K562 (cell line): ENCODE results near the gene CRTC3. TPM values are rescaled to one million over a fixed set of nuclear protein-coding genes. Genes with fewer than 3 reads are reported as not detected.

Source experiments
- ARID1B ChIP-seq: fragments of 450-650 bp; IDR thresholded peaks from 2 replicates; pipeline ENCODE4 v1.6.1; 2016; ENCODE audit warnings: antibody characterized with exemption, mild to moderate bottlenecking, inconsistent platforms
- ATF7 ChIP-seq: fragments of 450-650 bp; IDR thresholded peaks from 2 replicates; pipeline ENCODE4 v1.7.1; 2014; ENCODE audit warnings: mild to moderate bottlenecking, moderate library complexity
- C11orf30 ChIP-seq: fragments of 450-650 bp; IDR thresholded peaks from 2 replicates; pipeline ENCODE4 v1.6.1; 2016; ENCODE audit warnings: low read depth, mild to moderate bottlenecking
- EP300 ChIP-seq: IDR thresholded peaks from 2 replicates; pipeline ENCODE4 v1.6.1; 2012; ENCODE audit warnings: low read length, improper control_type of control experiment
- FOXK2 ChIP-seq, 2 experiments: fragments of 450-650 bp; IDR thresholded peaks in 1 of 2; conservative IDR thresholded peaks in 1 of 2; 2 replicates each; pipeline ENCODE4 v1.6.1; 2016; ENCODE audit warnings: low read depth in 2 of 2, mild to moderate bottlenecking in 1 of 2
- L3MBTL2 ChIP-seq: fragments of 450-650 bp; IDR thresholded peaks from 2 replicates; pipeline ENCODE4 v1.6.1; 2016; ENCODE audit warnings: mild to moderate bottlenecking, moderate library complexity
- MAFG ChIP-seq: fragments of 450-650 bp; conservative IDR thresholded peaks from 2 replicates; pipeline ENCODE4 v1.6.1; 2016; ENCODE audit warnings: missing genetic modification characterization, missing compliant biosample characterization
- MAX ChIP-seq: sonication (generic); formaldehyde crosslinking; IDR thresholded peaks from 2 replicates; pipeline ENCODE4 v1.9.0; 2022; ENCODE audit warnings: mild to moderate bottlenecking, missing genetic modification reagents
- MEIS2 ChIP-seq: fragments of 450-650 bp; IDR thresholded peaks from 2 replicates; pipeline ENCODE4 v1.6.1; 2014; ENCODE audit warnings: mild to moderate bottlenecking; ENCODE audit not compliant: partially characterized antibody
- MYC ChIP-seq, 2 experiments: fragments of 250-450 bp in 1 of 2; sonication (Bioruptor Pico) in 1 of 2; IDR thresholded peaks; 2 replicates each; pipeline versions ENCODE4 v1.5.1 to v1.6.1; 2012 to 2021; ENCODE audit warnings: low read depth in 2 of 2, borderline replicate concordance in 1 of 2, improper control_type of control experiment in 1 of 2, low read length in 1 of 2, mild to moderate bottlenecking in 1 of 2, moderate library complexity in 1 of 2
- NFE2 ChIP-seq: IDR thresholded peaks from 2 replicates; pipeline ENCODE4 v1.6.1; 2014; ENCODE audit warnings: antibody characterized with exemption, low read depth
- NR2C1 ChIP-seq, 2 experiments: fragments of 450-650 bp; IDR thresholded peaks; 2 replicates each; pipeline ENCODE4 v1.6.1; 2017; ENCODE audit warnings: mild to moderate bottlenecking in 2 of 2, antibody characterized with exemption in 1 of 2, inconsistent platforms in 1 of 2, missing compliant biosample characterization in 1 of 2, missing genetic modification characterization in 1 of 2
- PHF21A ChIP-seq: fragments of 450-650 bp; IDR thresholded peaks from 2 replicates; pipeline ENCODE4 v1.6.1; 2017; ENCODE audit warnings: low read depth, borderline replicate concordance
- RAD21 ChIP-seq, 2 experiments: fragments of 250-450 bp in 1 of 2; fragments of 450-650 bp in 1 of 2; sonication (Bioruptor Pico) in 1 of 2; formaldehyde crosslinking in 1 of 2; IDR thresholded peaks in 1 of 2; conservative IDR thresholded peaks in 1 of 2; 2 replicates each; pipeline versions ENCODE4 v1.4.0 to v1.8.0; 2020 to 2022; ENCODE audit warnings: mild to moderate bottlenecking in 2 of 2, moderate library complexity in 1 of 2
- SOX6 ChIP-seq: fragments of 450-650 bp; IDR thresholded peaks from 2 replicates; pipeline ENCODE4 v1.6.1; 2014; ENCODE audit warnings: mild to moderate bottlenecking
- TBL1XR1 ChIP-seq, 2 experiments: IDR thresholded peaks; 2 replicates each; pipeline ENCODE4 v1.6.1; 2012; ENCODE audit warnings: improper control_type of control experiment in 2 of 2, low read length in 2 of 2, mild to moderate bottlenecking in 1 of 2
- polyA plus RNA-seq, 8 experiments: library from polyadenylated mRNA; depleted of rRNA in 4 of 8; stranded (reverse) in 5 of 8; unstranded in 3 of 8; fragments of >200 nt; fragmentation: Nextera tagmentation in 2 of 8; fragmentation: Illumina TruSeq in 1 of 8; extraction: Ambion mirVana in 2 of 8; extraction: Trizol in 1 of 8; gene quantifications; 2 replicates each; pipeline versions ENCODE4 v1.2.1 to v1.2.3, GENCODE V29; 2011 to 2014; ENCODE audit warnings: inconsistent platforms in 1 of 8, missing spikeins in 1 of 8
- total RNA-seq, 7 experiments: library from RNA; depleted of rRNA in 6 of 7; stranded (reverse); fragments of >200 nt in 6 of 7; fragmentation: Illumina TruSeq in 2 of 7; extraction: Trizol in 2 of 7; gene quantifications; 2 replicates each; pipeline versions ENCODE4 v1.2.1 to v1.2.3, GENCODE V29; 2011 to 2021; ENCODE audit warnings: low replicate concordance in 1 of 7
- TF ChIP-seq, protein P1 (sequence below): sonication (generic); IDR thresholded peaks from 2 replicates; pipeline ENCODE4 v1.6.1; 2016
- TF ChIP-seq, protein P2 (sequence below), 2 experiments: fragments of 450-650 bp; conservative IDR thresholded peaks; 2 replicates each; pipeline ENCODE4 v1.6.1; 2017; ENCODE audit warnings: mild to moderate bottlenecking in 2 of 2, moderate library complexity in 2 of 2

CRTC3 gene
- total and polyA plus RNA-seq, 9 of the 15 experiments (the other 6 are each of a cell fraction or from before 2014, with no cell fraction given) = 1.2 to 19.0 (median 11.6) TPM

DNA sequence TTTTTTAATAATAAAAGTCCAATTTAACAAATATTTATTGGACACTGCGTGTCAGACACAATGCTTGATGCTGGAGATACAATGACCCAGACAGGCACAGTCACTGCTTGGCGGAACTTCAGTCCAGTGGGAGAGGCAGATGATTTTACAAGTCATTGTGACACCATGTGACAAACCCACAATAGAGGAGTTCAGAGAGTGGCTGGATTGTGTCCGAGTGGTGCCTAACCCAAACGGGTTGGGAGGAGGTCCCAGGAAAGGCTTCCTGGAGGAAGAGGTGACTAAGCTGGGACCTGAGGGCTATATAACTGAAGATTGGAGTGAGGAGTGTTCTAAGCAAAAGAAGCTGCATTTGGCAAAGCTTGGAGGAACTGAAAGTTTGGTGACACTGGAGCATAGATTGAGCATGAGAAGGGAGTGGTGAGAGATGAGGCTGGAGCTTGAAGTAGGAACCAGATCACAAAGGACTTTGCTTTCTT is 41.4 kb downstream of the CRTC3 start (continued):
- peak; percentile 56 for TF ChIP-seq ARID1B
- TF ChIP-seq MYC (IDR thresholded peaks at IDR 0.05; ENCODE audit: low read depth, low read length) = peak; percentile 52; the same call in 1 of the 2 replicates
- TF ChIP-seq MYC (CRISPR knock-in tag; IDR thresholded peaks at IDR 0.05; ENCODE audit: borderline replicate concordance, low read depth) = no peak
- TF ChIP-seq ATF7 = peak; percentile 47; the same call in 1 of the 2 replicates
- peak in 1 of 2 experiments; percentile 35; a peak in 1 of 4 replicates for TF ChIP-seq TBL1XR1 (IDR thresholded peaks at IDR 0.05; ENCODE audit: low read length in 2 of 2)
- peak; percentile 92 for TF ChIP-seq NFE2
- TF ChIP-seq SOX6 = peak; percentile 90
- peak; percentile 7 to 17; a peak in 1 of 4 replicates for TF ChIP-seq RAD21 (CRISPR knock-in tag; conservative IDR thresholded peaks at IDR 0.05 in 1 of 2, IDR thresholded peaks at IDR 0.05 in 1 of 2)
- TF ChIP-seq MAX (CRISPR knock-in tag) = peak; percentile 49; the same call in 1 of the 2 replicates
- TF ChIP-seq FOXK2 (conservative IDR thresholded peaks at IDR 0.05 in 1 of 2, IDR thresholded peaks at IDR 0.05 in 1 of 2; ENCODE audit: low read depth in 2 of 2) = peak in 1 of 2 experiments; percentile 75; a peak in 2 of 4 replicates
- TF ChIP-seq, protein P1, sequence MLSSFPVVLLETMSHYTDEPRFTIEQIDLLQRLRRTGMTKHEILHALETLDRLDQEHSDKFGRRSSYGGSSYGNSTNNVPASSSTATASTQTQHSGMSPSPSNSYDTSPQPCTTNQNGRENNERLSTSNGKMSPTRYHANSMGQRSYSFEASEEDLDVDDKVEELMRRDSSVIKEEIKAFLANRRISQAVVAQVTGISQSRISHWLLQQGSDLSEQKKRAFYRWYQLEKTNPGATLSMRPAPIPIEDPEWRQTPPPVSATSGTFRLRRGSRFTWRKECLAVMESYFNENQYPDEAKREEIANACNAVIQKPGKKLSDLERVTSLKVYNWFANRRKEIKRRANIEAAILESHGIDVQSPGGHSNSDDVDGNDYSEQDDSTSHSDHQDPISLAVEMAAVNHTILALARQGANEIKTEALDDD = peak; percentile 81
- peak; percentile 89 for TF ChIP-seq MAFG
- TF ChIP-seq EP300 = 0 out of 2 replicates have a peak, but pooled peaks have one; percentile 16
- TF ChIP-seq MEIS2 = peak; percentile 43
- TF ChIP-seq C11orf30 = peak; percentile 94
- no peak for TF ChIP-seq NR2C1 (IDR thresholded peaks at IDR 0.05)
- no peak for TF ChIP-seq NR2C1 (tag; IDR thresholded peaks at IDR 0.05)
- TF ChIP-seq, protein P2, sequence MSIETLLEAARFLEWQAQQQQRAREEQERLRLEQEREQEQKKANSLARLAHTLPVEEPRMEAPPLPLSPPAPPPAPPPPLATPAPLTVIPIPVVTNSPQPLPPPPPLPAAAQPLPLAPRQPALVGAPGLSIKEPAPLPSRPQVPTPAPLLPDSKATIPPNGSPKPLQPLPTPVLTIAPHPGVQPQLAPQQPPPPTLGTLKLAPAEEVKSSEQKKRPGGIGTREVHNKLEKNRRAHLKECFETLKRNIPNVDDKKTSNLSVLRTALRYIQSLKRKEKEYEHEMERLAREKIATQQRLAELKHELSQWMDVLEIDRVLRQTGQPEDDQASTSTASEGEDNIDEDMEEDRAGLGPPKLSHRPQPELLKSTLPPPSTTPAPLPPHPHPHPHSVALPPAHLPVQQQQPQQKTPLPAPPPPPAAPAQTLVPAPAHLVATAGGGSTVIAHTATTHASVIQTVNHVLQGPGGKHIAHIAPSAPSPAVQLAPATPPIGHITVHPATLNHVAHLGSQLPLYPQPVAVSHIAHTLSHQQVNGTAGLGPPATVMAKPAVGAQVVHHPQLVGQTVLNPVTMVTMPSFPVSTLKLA (conservative IDR thresholded peaks at IDR 0.05) = peak; percentile 25 to 74; a peak in 2 of 4 replicates
- peak; percentile 28; the same call in 1 of the 2 replicates for TF ChIP-seq PHF21A
- peak; percentile 62; the same call in 1 of the 2 replicates for TF ChIP-seq L3MBTL2
- TF ChIP-seq, all 486 proteins: peak for 76
